H1 (cell line): Measurements from ENCODE around the gene PCDH9. TPM values are rescaled to one million over a fixed set of nuclear protein-coding genes. Genes with fewer than 3 reads are reported as not detected.

Experiments
- CTCF ChIA-PET: fragments of 300-600 bp; sonication (Branson Sonifier 250); formaldehyde crosslinking; loops from one replicate; lab custom pipeline; 2021; ENCODE audit not compliant: partially characterized antibody; lab: Charles Lee
- POLR2A ChIA-PET: fragments of 300-600 bp; sonication (Branson Sonifier 250); formaldehyde crosslinking; loops from one replicate; lab custom pipeline; 2021; ENCODE audit warnings: inconsistent platforms; ENCODE audit not compliant: partially characterized antibody; lab: Charles Lee
- DNase-seq, 2 experiments: peaks; one replicate each; pipeline versions ENCODE4 v3.0.0 to v3.0.0-alpha.2; 2010 to 2022; ENCODE audit warnings: low spot score in 2 of 2, low read depth in 1 of 2, mixed read lengths in 1 of 2
- FAIRE-seq: peaks from 2 replicates; lab custom pipeline; 2011; peaks lifted over from hg19 to GRCh38; lab: Jason Lieb, UNC
- H2AFZ ChIP-seq: 2 replicates; pipeline ENCODE4 v1.8.1; 2012; ENCODE audit warnings: low read length, inconsistent platforms
- H2AK5ac ChIP-seq: 2 replicates; pipeline ENCODE4 v1.6.1; 2013; ENCODE audit warnings: low read depth, low read length
- H2BK120ac ChIP-seq: replicated peaks from 2 replicates; pipeline ENCODE3; 2013; ENCODE audit warnings: low read depth, low read length, inconsistent platforms
- H2BK12ac ChIP-seq: 2 replicates; pipeline ENCODE4 v1.6.1; 2013; ENCODE audit warnings: low read depth, low read length
- H2BK15ac ChIP-seq: 2 replicates; pipeline ENCODE4 v1.6.1; 2013; ENCODE audit warnings: low read length
- H2BK20ac ChIP-seq: 2 replicates; pipeline ENCODE4 v1.6.1; 2013; ENCODE audit warnings: low read length
- H2BK5ac ChIP-seq: 2 replicates; pipeline ENCODE4 v1.6.1; 2013; ENCODE audit warnings: low read depth, low read length
- H3K14ac ChIP-seq: 2 replicates; pipeline ENCODE4 v1.6.1; 2013; ENCODE audit warnings: inconsistent platforms; ENCODE audit not compliant: insufficient read length
- H3K18ac ChIP-seq: 2 replicates; pipeline ENCODE4 v1.6.1; 2013; ENCODE audit warnings: low read length; ENCODE audit errors: extremely low read depth
- H3K23ac ChIP-seq: 2 replicates; pipeline ENCODE4 v1.6.1; 2013; ENCODE audit warnings: inconsistent platforms; ENCODE audit not compliant: insufficient read length
- H3K23me2 ChIP-seq: 2 replicates; pipeline ENCODE4 v1.6.1; 2013; ENCODE audit warnings: low read depth, low read length
- H3K27ac ChIP-seq: 2 replicates; pipeline ENCODE4 v1.6.1; 2011; ENCODE audit warnings: low read depth, low read length, inconsistent platforms
- H3K27me3 ChIP-seq, 4 experiments: replicated peaks in 1 of 4; 1 replicate in 1 of 4; 2 replicates in 3 of 4; pipeline versions ENCODE4 v1.6.1 to v1.8.1; 2011 to 2013; ENCODE audit warnings: low read length in 3 of 4, mild to moderate bottlenecking in 3 of 4, inconsistent platforms in 2 of 4, mixed read lengths in 2 of 4, moderate library complexity in 1 of 4; ENCODE audit not compliant: control insufficient read depth in 3 of 4, insufficient read depth in 3 of 4; ENCODE audit errors: extremely low read depth in 1 of 4
- H3K36me3 ChIP-seq, 4 experiments: 2 replicates each; pipeline versions ENCODE4 v1.6.1 to v1.8.1; 2011 to 2013; ENCODE audit warnings: mild to moderate bottlenecking in 4 of 4, low read length in 3 of 4, moderate library complexity in 2 of 4, control low read depth in 1 of 4, inconsistent platforms in 1 of 4; ENCODE audit not compliant: insufficient read depth in 4 of 4, control insufficient read depth in 2 of 4
- H3K4ac ChIP-seq: replicated peaks from 2 replicates; pipeline ENCODE3; 2013; ENCODE audit warnings: low read length, low read depth, mixed read lengths, inconsistent platforms; ENCODE audit not compliant: insufficient read length
- H3K4me1 ChIP-seq, 4 experiments: replicated peaks in 1 of 4; 1 replicate in 1 of 4; 2 replicates in 3 of 4; pipeline versions ENCODE4 v1.6.1 to v1.8.1; 2011 to 2013; ENCODE audit warnings: low read length in 3 of 4, inconsistent platforms in 2 of 4, mixed read lengths in 1 of 4; ENCODE audit not compliant: insufficient read depth in 4 of 4, control insufficient read depth in 3 of 4
- H3K4me2 ChIP-seq, 2 experiments: 2 replicates each; pipeline versions ENCODE4 v1.6.1 to v1.8.1; 2011 to 2013; ENCODE audit warnings: low read depth in 2 of 2, low read length in 2 of 2, control low read depth in 1 of 2, inconsistent platforms in 1 of 2, mild to moderate bottlenecking in 1 of 2; ENCODE audit not compliant: insufficient read depth in 1 of 2
- H3K4me3 ChIP-seq, 4 experiments: fragments of 200-600, 300-600 bp in 1 of 4; sonication (generic), shearing (Covaris generic), sonication (Bioruptor Twin) in 1 of 4; 2 replicates each; pipeline versions ENCODE4 v1.5.1 to v1.8.1; 2011 to 2016; ENCODE audit warnings: low read length in 4 of 4, low read depth in 3 of 4, control low read depth in 2 of 4, inconsistent platforms in 2 of 4, mild to moderate bottlenecking in 2 of 4, mixed read lengths in 1 of 4, moderate library complexity in 1 of 4; ENCODE audit not compliant: insufficient read depth in 2 of 4; ENCODE audit errors: extremely low read depth in 1 of 4
- H3K56ac ChIP-seq: replicated peaks from 2 replicates; pipeline ENCODE3; 2013; ENCODE audit warnings: low read depth, mild to moderate bottlenecking, mixed read lengths, low read length, inconsistent platforms; ENCODE audit not compliant: insufficient read length
- H3K79me1 ChIP-seq: 2 replicates; pipeline ENCODE4 v1.6.1; 2013; ENCODE audit warnings: low read depth, low read length, control low read depth
- H3K79me2 ChIP-seq, 2 experiments: 2 replicates each; pipeline versions ENCODE4 v1.6.1 to v1.8.1; 2012 to 2013; ENCODE audit warnings: low read length in 2 of 2, mild to moderate bottlenecking in 2 of 2, inconsistent platforms in 1 of 2; ENCODE audit not compliant: insufficient read depth in 2 of 2, control insufficient read depth in 1 of 2
- H3K9ac ChIP-seq, 4 experiments: replicated peaks in 1 of 4; 1 replicate in 1 of 4; 2 replicates in 3 of 4; pipeline versions ENCODE4 v1.6.1 to v1.8.1; 2011 to 2013; ENCODE audit warnings: low read depth in 3 of 4, low read length in 3 of 4, control low read depth in 2 of 4, mild to moderate bottlenecking in 2 of 4, moderate library complexity in 2 of 4, inconsistent platforms in 1 of 4; ENCODE audit errors: extremely low read depth in 1 of 4
- H3K9me3 ChIP-seq, 2 experiments: 2 replicates each; pipeline versions ENCODE4 v1.6.1 to v1.8.1; 2012 to 2013; ENCODE audit warnings: mild to moderate bottlenecking in 2 of 2, moderate library complexity in 2 of 2, control low read depth in 1 of 2, inconsistent platforms in 1 of 2, low read depth in 1 of 2, low read length in 1 of 2, mixed read lengths in 1 of 2; ENCODE audit not compliant: insufficient read depth in 2 of 2
- H4K20me1 ChIP-seq, 2 experiments: replicated peaks in 1 of 2; 2 replicates each; pipeline versions ENCODE3 to v1.8.1; 2011 to 2013; ENCODE audit warnings: inconsistent platforms in 2 of 2, low read length in 2 of 2, mild to moderate bottlenecking in 1 of 2; ENCODE audit not compliant: insufficient read depth in 2 of 2, control insufficient read depth in 1 of 2
- H4K5ac ChIP-seq: 2 replicates; pipeline ENCODE4 v1.6.1; 2013; ENCODE audit warnings: low read length, low read depth, mixed read lengths, inconsistent platforms; ENCODE audit not compliant: insufficient read length
- H4K8ac ChIP-seq: 2 replicates; pipeline ENCODE4 v1.8.0; 2013; ENCODE audit warnings: mild to moderate bottlenecking, moderate library complexity, low read length, inconsistent platforms; ENCODE audit not compliant: insufficient read depth; ENCODE audit errors: extremely low read depth
- H4K91ac ChIP-seq: replicated peaks from 2 replicates; pipeline ENCODE3; 2013; ENCODE audit warnings: low read length, mixed read lengths, inconsistent platforms; ENCODE audit not compliant: insufficient read length
- CBX5 ChIP-seq: fragments of 300-800, 300-1000 bp; sonication (generic); IDR thresholded peaks from 2 replicates; pipeline ENCODE4 v1.7.1; 2016; ENCODE audit warnings: antibody characterized with exemption, low read length, low read depth
- EGR1 ChIP-seq: IDR thresholded peaks from 2 replicates; pipeline ENCODE4 v1.6.1; 2011; ENCODE audit warnings: low read depth, low read length, borderline replicate concordance
- JUND ChIP-seq: IDR thresholded peaks from 2 replicates; pipeline ENCODE4 v1.6.1; 2011; ENCODE audit warnings: mild to moderate bottlenecking, improper control_type of control experiment, low read length
- KDM4A ChIP-seq: IDR thresholded peaks from one replicate; pipeline ENCODE4 v1.7.1; 2012; ENCODE audit warnings: low read depth, mild to moderate bottlenecking, moderate library complexity, low read length, inconsistent platforms; ENCODE audit not compliant: severe bottlenecking
- KDM5A ChIP-seq: fragments of 200-600 bp; IDR thresholded peaks from 2 replicates; pipeline ENCODE4 v1.7.1; 2012; ENCODE audit warnings: mild to moderate bottlenecking, low read length, inconsistent platforms, mixed read lengths
- NRF1 ChIP-seq: IDR thresholded peaks from 2 replicates; pipeline ENCODE4 v1.6.1; 2011; ENCODE audit warnings: mild to moderate bottlenecking, low read depth, low read length, improper control_type of control experiment
- RXRA ChIP-seq: IDR thresholded peaks from 2 replicates; pipeline ENCODE4 v1.6.1; 2011; ENCODE audit warnings: low read depth, mild to moderate bottlenecking, low read length, moderate library complexity; ENCODE audit not compliant: insufficient read depth
- SIN3A ChIP-seq, 2 experiments: IDR thresholded peaks in 1 of 2; conservative IDR thresholded peaks in 1 of 2; 2 replicates each; pipeline ENCODE4 v1.6.1; 2011 to 2012; ENCODE audit warnings: low read length in 2 of 2, improper control_type of control experiment in 1 of 2, low read depth in 1 of 2, mild to moderate bottlenecking in 1 of 2
- SP2 ChIP-seq: IDR thresholded peaks from 2 replicates; pipeline ENCODE4 v1.6.1; 2012; ENCODE audit warnings: mild to moderate bottlenecking, low read length, inconsistent platforms
- SP4 ChIP-seq: IDR thresholded peaks from 2 replicates; pipeline ENCODE4 v1.6.1; 2012; ENCODE audit warnings: low read length, inconsistent platforms
- SUZ12 ChIP-seq: fragments of 200-600 bp; sonication (generic); IDR thresholded peaks from 2 replicates; pipeline ENCODE4 v1.6.1; 2012; ENCODE audit warnings: mild to moderate bottlenecking, inconsistent platforms, low read length, moderate library complexity, mixed read lengths
- WGBS, 2 experiments: shearing (Covaris generic) in 1 of 2; methylation state at CpG; one replicate each; pipeline versions ENCODE4 v1.1.6 to v1.1.7; 2013 to 2015; ENCODE audit warnings: low lambda C conversion rate in 2 of 2, mixed read lengths in 2 of 2, inconsistent platforms in 1 of 2, low coverage in 1 of 2, missing lambda C conversion rate in 1 of 2; ENCODE audit not compliant: insufficient replicate concordance in 2 of 2, insufficient coverage in 1 of 2, insufficient read length in 1 of 2; ENCODE audit errors: extremely low coverage in 1 of 2, missing lambda C conversion rate in 1 of 2; 5-methylcytosine and 5-hydroxymethylcytosine counted together
- polyA plus RNA-seq, 7 experiments: library from polyadenylated mRNA; depleted of rRNA in 3 of 7; stranded (reverse) in 5 of 7; unstranded in 2 of 7; fragments of >200 nt in 5 of 7; fragments of 200-250 nt in 2 of 7; gene quantifications; 1 replicate in 5 of 7; 2 replicates in 1 of 7; 4 replicates in 1 of 7; pipeline versions ENCODE4 v1.2.1 to v1.2.3, GENCODE V29; 2011 to 2013; ENCODE audit warnings: missing spikeins in 2 of 7, mixed read lengths in 2 of 7
- total RNA-seq: library from RNA; stranded (reverse); fragmentation: NEBNext Ultra II Directional; extraction: Animal tissue kit (Norgen Biotek cat#: 25700); gene quantifications from 2 replicates; pipeline ENCODE4 v1.2.1, GENCODE V29; 2021
- TF ChIP-seq, protein P1 (sequence below): IDR thresholded peaks from 2 replicates; pipeline ENCODE4 v1.6.1; 2012; ENCODE audit warnings: inconsistent platforms
- TF ChIP-seq, protein P2 (sequence below): IDR thresholded peaks from 2 replicates; pipeline ENCODE4 v1.6.1; 2011; ENCODE audit warnings: low read depth, mild to moderate bottlenecking, low read length; ENCODE audit not compliant: insufficient read depth

The PCDH9 gene
- total and polyA plus RNA-seq, 2 of the 8 experiments (the other 6 are each of a cell fraction or from before 2014, with no cell fraction given): 0.12 to 0.60 TPM

DNA sequence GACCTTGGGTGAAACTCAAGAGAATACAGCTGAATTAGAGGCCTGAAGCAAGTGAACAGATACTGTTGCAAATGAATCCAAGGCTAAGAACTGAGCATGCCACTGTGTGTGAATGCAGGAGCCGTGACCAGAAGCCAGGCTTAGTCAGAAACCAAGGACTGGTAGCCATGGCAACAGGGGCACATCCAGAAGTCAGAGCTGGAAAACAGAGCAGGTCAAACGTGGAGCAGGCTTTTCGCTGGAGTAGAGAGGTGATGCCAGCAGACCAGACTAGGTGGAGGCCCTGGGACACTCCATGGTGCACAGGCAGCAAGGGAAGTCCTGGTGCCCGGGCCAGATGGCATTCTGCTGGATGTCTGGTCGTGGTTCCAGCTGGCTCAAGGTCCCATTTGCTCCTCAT lies 564.1 kb downstream of the PCDH9 start:
- no peak overlapping the region for H3K56ac ChIP-seq
- no peak overlapping the region for H3K18ac ChIP-seq
- no peaks in the 10 kb centered on the region for H3K9me3 ChIP-seq
- H2BK120ac ChIP-seq: no peak overlapping the region
- no peak overlapping the region for H4K8ac ChIP-seq
- H2AK5ac ChIP-seq: no peak overlapping the region
- H3K27me3 ChIP-seq: no peaks in the 10 kb centered on the region; a peak in 1 of 7 replicates
- H3K23ac ChIP-seq: no peak overlapping the region
- no peak for DNase-seq
- no peak overlapping the region for H2BK20ac ChIP-seq
- H3K14ac ChIP-seq: no peak overlapping the region
- ChIA-PET CTCF (interaction anchor here (0.7 kb wide), 1 partner anchor 47 kb away, joined by 3 read pairs; no protein-coding TSS in a partner anchor), POLR2A (no interaction called here)
- no peaks in the 10 kb centered on the region for H3K23me2 ChIP-seq
- H2AFZ ChIP-seq: peak overlapping the region; percentile 40; the same call in 1 of the 2 replicates
- WGBS, 2 experiments: 87% methylated on average over 5 of the region's 5 CpGs; no CpG with 5 or more reads in 1 of the 2 experiments
- H2BK5ac ChIP-seq: no peak overlapping the region
- no peak overlapping the region for H2BK12ac ChIP-seq
- H4K20me1 ChIP-seq: no peaks in the 10 kb centered on the region
- H2BK15ac ChIP-seq: no peak overlapping the region
- H3K4ac ChIP-seq: no peak overlapping the region
- H3K27ac ChIP-seq: no peak overlapping the region
- H3K9ac ChIP-seq: no peak overlapping the region
- FAIRE-seq: no peak
- H4K5ac ChIP-seq: no peak overlapping the region
- no peak overlapping the region for H3K4me3 ChIP-seq
- H3K79me1 ChIP-seq: no peaks in the 10 kb centered on the region
- H4K91ac ChIP-seq: no peak overlapping the region
- H3K79me2 ChIP-seq: no peaks in the 10 kb centered on the region
- H3K4me2 ChIP-seq: no peak overlapping the region
- H3K36me3 ChIP-seq: no peaks in the 10 kb centered on the region
- H3K4me1 ChIP-seq: no peaks in the 10 kb centered on the region
- TF ChIP-seq CBX5 (no peak), EGR1 (no peak), RXRA (no peak), SUZ12 (no peak), JUND (no peak), SP4 (no peak), SIN3A (conservative IDR thresholded peaks at IDR 0.05 in 1 of 2, IDR thresholded peaks at IDR 0.05 in 1 of 2; ENCODE audit: low read depth in 1 of 2, low read length in 2 of 2) (no peak), SP2 (no peak), NRF1 (no peak), KDM5A (no peak), KDM4A (no peak)
- TF ChIP-seq, protein P1, sequence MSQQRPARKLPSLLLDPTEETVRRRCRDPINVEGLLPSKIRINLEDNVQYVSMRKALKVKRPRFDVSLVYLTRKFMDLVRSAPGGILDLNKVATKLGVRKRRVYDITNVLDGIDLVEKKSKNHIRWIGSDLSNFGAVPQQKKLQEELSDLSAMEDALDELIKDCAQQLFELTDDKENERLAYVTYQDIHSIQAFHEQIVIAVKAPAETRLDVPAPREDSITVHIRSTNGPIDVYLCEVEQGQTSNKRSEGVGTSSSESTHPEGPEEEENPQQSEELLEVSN: no peak
- TF ChIP-seq, protein P2, sequence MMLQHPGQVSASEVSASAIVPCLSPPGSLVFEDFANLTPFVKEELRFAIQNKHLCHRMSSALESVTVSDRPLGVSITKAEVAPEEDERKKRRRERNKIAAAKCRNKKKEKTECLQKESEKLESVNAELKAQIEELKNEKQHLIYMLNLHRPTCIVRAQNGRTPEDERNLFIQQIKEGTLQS: no peak
